Activated effector memory CD4-positive, alpha-beta T cell treated with Interleukin-2 at 50 U/mL for 16 hours (primary cell): Measurements from ENCODE around the gene LIME1.
"Not testable (repeated sequence)": the region's sequence is repeated elsewhere in the genome, so short reads cannot be mapped to it uniquely, and the experiment has no call there.

ENCODE experiments used
- DNase-seq: peaks from one replicate; pipeline ENCODE4 v3.0.0-alpha.2; 2020

Gene LIME1

GRCh38 chr20:63775096-63775978, 38.9 kb downstream of the LIME1 start:
- no peak for DNase-seq

GRCh38 chr20:63776875-63777274, 40.4 kb downstream of the LIME1 start:
- DNase-seq, result not testable (repeated sequence)

GRCh38 chr20:63777614-63778013, 41.1 kb downstream of the LIME1 start:
- no peak for DNase-seq

- no peak for DNase-seq
Measured at GRCh38 chr20:63778034-63778752, 41.7 kb downstream of the LIME1 start.

- DNase-seq, result no peak
Measured at GRCh38 chr20:63778857-63779256, 42.4 kb downstream of the LIME1 start.

GRCh38 chr20:63781181-63781580, 44.7 kb downstream of the LIME1 start:
- DNase-seq, result no peak

GRCh38 chr20:63782051-63782471, 45.6 kb downstream of the LIME1 start:
- DNase-seq, result peak; percentile 10

- no peak for DNase-seq
Measured at GRCh38 chr20:63782521-63782971, 46.1 kb downstream of the LIME1 start.

GRCh38 chr20:63783970-63784369, 47.5 kb downstream of the LIME1 start:
- DNase-seq, result no peak

GRCh38 chr20:63785691-63786131, 49.2 kb downstream of the LIME1 start:
- DNase-seq, result no peak

- no peak for DNase-seq
Measured at GRCh38 chr20:63787302-63787701, 50.8 kb downstream of the LIME1 start.

- DNase-seq, result no peak
Measured at GRCh38 chr20:63787749-63788148, 51.3 kb downstream of the LIME1 start.
